Measurements from ENCODE around the gene PRR33.

PRR33 gene

GRCh38 chr11:1861435-1862411, 30.0 kb downstream of the PRR33 start:
- DNase-seq: no peak

GRCh38 chr11:1860108-1860507, 31.6 kb downstream of the PRR33 start:
- no peak for DNase-seq

GRCh38 chr11:1859004-1859403, 32.7 kb downstream of the PRR33 start:
- no peak for DNase-seq

GRCh38 chr11:1858576-1858975, 33.1 kb downstream of the PRR33 start:
- no peak for DNase-seq

- DNase-seq: peak; percentile 50 to 80 (median 72)
Measured at GRCh38 chr11:1858154-1858553, 33.5 kb downstream of the PRR33 start.

- peak in 1 of 4 experiments; percentile 18 for DNase-seq
Measured at GRCh38 chr11:1857064-1857463, 34.6 kb downstream of the PRR33 start.

- DNase-seq: no peak
Measured at GRCh38 chr11:1856306-1857005, 35.2 kb downstream of the PRR33 start.

- DNase-seq: no peak
Measured at GRCh38 chr11:1855886-1856265, 35.8 kb downstream of the PRR33 start.

- peak in 1 of 4 experiments; percentile 23 for DNase-seq
Measured at GRCh38 chr11:1854949-1855885, 36.5 kb downstream of the PRR33 start.

GRCh38 chr11:1854132-1854948, 37.4 kb downstream of the PRR33 start:
- no peak for DNase-seq

GRCh38 chr11:1853376-1854131, 38.1 kb downstream of the PRR33 start:
- peak in 1 of 4 experiments; percentile 56 for DNase-seq

- peak; percentile 76 to 89 (median 86) for DNase-seq
Measured at GRCh38 chr11:1852877-1853276, 38.8 kb downstream of the PRR33 start, which contains the start of gene LSP1. TSS of gene LSP1 (plus strand) at chr11:1853084. CDS start at chr11:1853145, 61 bp downstream.

GRCh38 chr11:1852271-1852876, 39.3 kb downstream of the PRR33 start:
- DNase-seq: no peak

GRCh38 chr11:1851468-1852180, 40.1 kb downstream of the PRR33 start:
- no peak for DNase-seq

- DNase-seq: peak in 3 of 4 experiments; percentile 49 to 63 (median 59)
Measured at GRCh38 chr11:1848640-1849430, 42.9 kb downstream of the PRR33 start.

GRCh38 chr11:1847926-1848639, 43.6 kb downstream of the PRR33 start:
- peak; percentile 25 to 58 (median 50) for DNase-seq

- DNase-seq: no peak
Measured at GRCh38 chr11:1847006-1847735, 44.5 kb downstream of the PRR33 start.
